DOHH2 (cell line): ENCODE data around the gene ITGB8.

Experiments used
- H3F3A ChIP-seq: fragments of 200-600 bp; sonication (generic), shearing (Covaris generic); 2 replicates; pipeline ENCODE4 v1.6.0; 2016; ENCODE audit warnings: antibody characterized with exemption, mild to moderate bottlenecking; ENCODE audit not compliant: control insufficient read depth, insufficient read depth
- H3K27ac ChIP-seq: fragments of 200-600 bp; sonication (generic); 2 replicates; pipeline ENCODE4 v1.5.1; 2014; ENCODE audit warnings: low read depth, mild to moderate bottlenecking, low read length, moderate library complexity
- H3K27me3 ChIP-seq: fragments of 200-600 bp; sonication (generic); 2 replicates; pipeline ENCODE4 v1.6.1; 2014; ENCODE audit warnings: mild to moderate bottlenecking, low read length, mixed read lengths; ENCODE audit not compliant: control insufficient read depth
- H3K36me3 ChIP-seq: fragments of 200-600 bp; sonication (generic); 2 replicates; pipeline ENCODE4 v1.6.1; 2014; ENCODE audit warnings: mild to moderate bottlenecking, low read length, moderate library complexity, mixed read lengths; ENCODE audit not compliant: control insufficient read depth
- H3K4me1 ChIP-seq: fragments of 200-600 bp; sonication (generic); 2 replicates; pipeline ENCODE4 v1.6.1; 2014; ENCODE audit warnings: mild to moderate bottlenecking, low read length, mixed read lengths; ENCODE audit not compliant: control insufficient read depth
- H3K4me2 ChIP-seq: fragments of 200-600 bp; sonication (generic); 2 replicates; pipeline ENCODE4 v1.6.0; 2014; ENCODE audit warnings: mild to moderate bottlenecking, low read length, moderate library complexity
- H3K4me3 ChIP-seq: fragments of 200-600 bp; sonication (generic); 2 replicates; pipeline ENCODE4 v1.5.1; 2014; ENCODE audit warnings: mild to moderate bottlenecking, low read length, mixed read lengths
- H3K79me2 ChIP-seq: fragments of 200-600 bp; sonication (generic); 2 replicates; pipeline ENCODE4 v1.6.1; 2014; ENCODE audit warnings: mild to moderate bottlenecking, low read length, mixed read lengths; ENCODE audit not compliant: control insufficient read depth
- H3K9me2 ChIP-seq: fragments of 200-600 bp; sonication (generic); replicated peaks from 2 replicates; pipeline ENCODE4 v1.6.1; 2014; ENCODE audit warnings: mild to moderate bottlenecking, low read length, mixed read lengths; ENCODE audit not compliant: control insufficient read depth
- H3K9me3 ChIP-seq: fragments of 200-600 bp; sonication (generic); 2 replicates; pipeline ENCODE4 v1.6.1; 2014; ENCODE audit warnings: antibody characterized with exemption, low read length, mixed read lengths; ENCODE audit not compliant: control insufficient read depth, insufficient read depth
- H4K20me1 ChIP-seq: fragments of 200-600 bp; sonication (generic); 2 replicates; pipeline ENCODE4 v1.6.0; 2014; ENCODE audit warnings: low read depth, mild to moderate bottlenecking, antibody characterized with exemption, low read length, moderate library complexity; ENCODE audit not compliant: control insufficient read depth, insufficient read depth
- EZH2phosphoT487 ChIP-seq: fragments of 200-600 bp; sonication (generic); IDR thresholded peaks from 2 replicates; pipeline ENCODE4 v1.6.1; 2017; ENCODE audit warnings: borderline replicate concordance, mild to moderate bottlenecking, antibody characterized with exemption, low read length, moderate library complexity, mixed read lengths
- TF ChIP-seq, protein P1 (sequence below): fragments of 200-600 bp; sonication (generic); IDR thresholded peaks from one replicate; pipeline ENCODE4 v1.5.1; 2014; ENCODE audit warnings: antibody characterized with exemption, mild to moderate bottlenecking, low read depth, low read length; ENCODE audit not compliant: poor library complexity, severe bottlenecking

Gene ITGB8

DNA sequence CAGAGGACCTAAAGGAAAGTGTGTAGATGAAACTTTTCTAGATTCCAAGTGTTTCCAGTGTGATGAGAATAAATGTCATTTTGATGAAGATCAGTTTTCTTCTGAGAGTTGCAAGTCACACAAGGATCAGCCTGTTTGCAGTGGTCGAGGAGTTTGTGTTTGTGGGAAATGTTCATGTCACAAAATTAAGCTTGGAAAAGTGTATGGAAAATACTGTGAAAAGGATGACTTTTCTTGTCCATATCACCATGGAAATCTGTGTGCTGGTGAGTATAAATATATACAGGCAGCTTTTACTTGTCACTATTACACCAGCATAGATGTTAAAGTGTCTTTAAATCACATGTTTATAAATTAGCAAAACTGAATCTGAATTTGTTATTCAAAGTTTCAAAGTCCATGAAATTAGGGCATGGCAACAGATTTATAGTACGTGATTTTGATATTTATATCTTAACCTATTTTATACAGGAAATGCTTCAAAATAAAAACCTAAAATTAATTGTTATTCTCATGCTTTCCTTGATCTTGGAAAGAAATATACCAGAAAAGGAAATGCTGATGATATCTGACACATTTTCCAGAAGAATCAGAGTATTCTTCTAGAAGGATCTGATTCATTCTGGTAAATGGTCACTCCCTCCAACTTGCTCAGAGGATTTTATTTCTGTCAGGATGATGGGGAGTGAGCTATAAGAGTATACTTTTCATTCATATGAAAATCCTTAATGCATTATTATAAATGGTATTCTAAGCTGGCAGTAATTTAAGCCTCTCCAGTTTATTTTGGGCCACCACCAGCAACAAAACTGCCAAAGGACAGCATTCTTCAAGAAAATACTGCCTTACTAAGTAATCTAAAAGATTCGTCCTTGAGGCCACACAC, 71.4 kb downstream of the ITGB8 start:
- Histone ChIP-seq H3K4me2 (no peak overlapping the region), H3K9me3 (no peaks in the 10 kb centered on the region), H3F3A (no peaks in the 10 kb centered on the region), H3K27ac (no peak overlapping the region), H3K4me1 (no peaks in the 10 kb centered on the region), H3K27me3 (no peaks in the 10 kb centered on the region), H4K20me1 (no peaks in the 10 kb centered on the region), H3K36me3 (no peaks in the 10 kb centered on the region), H3K79me2 (no peaks in the 10 kb centered on the region), H3K9me2 (no peaks in the 10 kb centered on the region), H3K4me3 (no peak overlapping the region)
- no peak for TF ChIP-seq EZH2phosphoT487

DNA sequence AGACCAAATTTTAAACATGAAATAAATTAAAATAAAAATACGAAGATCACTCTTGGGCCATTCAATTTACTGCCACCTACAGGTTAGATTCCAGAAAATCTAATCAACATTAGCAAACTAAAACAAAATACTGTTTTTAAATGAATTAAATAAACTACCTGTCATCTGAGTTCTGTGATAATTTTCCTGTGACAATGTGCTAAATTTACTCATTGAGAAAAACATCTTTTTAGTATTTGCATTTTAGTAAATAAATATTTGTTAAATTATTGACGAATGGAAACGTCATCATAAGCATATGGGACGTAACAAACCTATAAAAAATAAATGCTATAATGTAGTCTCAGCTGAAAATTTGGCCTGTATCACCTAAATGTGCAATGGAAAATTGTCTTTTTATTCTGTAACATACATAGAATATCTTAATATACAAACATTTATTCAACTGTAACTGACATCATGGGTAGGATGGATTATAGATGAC, 72.1 kb downstream of the ITGB8 start:
- TF ChIP-seq, protein P1, sequence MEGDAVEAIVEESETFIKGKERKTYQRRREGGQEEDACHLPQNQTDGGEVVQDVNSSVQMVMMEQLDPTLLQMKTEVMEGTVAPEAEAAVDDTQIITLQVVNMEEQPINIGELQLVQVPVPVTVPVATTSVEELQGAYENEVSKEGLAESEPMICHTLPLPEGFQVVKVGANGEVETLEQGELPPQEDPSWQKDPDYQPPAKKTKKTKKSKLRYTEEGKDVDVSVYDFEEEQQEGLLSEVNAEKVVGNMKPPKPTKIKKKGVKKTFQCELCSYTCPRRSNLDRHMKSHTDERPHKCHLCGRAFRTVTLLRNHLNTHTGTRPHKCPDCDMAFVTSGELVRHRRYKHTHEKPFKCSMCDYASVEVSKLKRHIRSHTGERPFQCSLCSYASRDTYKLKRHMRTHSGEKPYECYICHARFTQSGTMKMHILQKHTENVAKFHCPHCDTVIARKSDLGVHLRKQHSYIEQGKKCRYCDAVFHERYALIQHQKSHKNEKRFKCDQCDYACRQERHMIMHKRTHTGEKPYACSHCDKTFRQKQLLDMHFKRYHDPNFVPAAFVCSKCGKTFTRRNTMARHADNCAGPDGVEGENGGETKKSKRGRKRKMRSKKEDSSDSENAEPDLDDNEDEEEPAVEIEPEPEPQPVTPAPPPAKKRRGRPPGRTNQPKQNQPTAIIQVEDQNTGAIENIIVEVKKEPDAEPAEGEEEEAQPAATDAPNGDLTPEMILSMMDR = peak; percentile 60
- no peak for TF ChIP-seq EZH2phosphoT487
- Histone ChIP-seq H3K4me2 (no peak overlapping the region), H3K36me3 (no peaks in the 10 kb centered on the region), H3K9me2 (no peaks in the 10 kb centered on the region), H3K27ac (no peak overlapping the region), H3K27me3 (no peaks in the 10 kb centered on the region), H3F3A (no peaks in the 10 kb centered on the region), H3K79me2 (no peaks in the 10 kb centered on the region), H4K20me1 (no peaks in the 10 kb centered on the region), H3K4me1 (no peaks in the 10 kb centered on the region), H3K9me3 (no peaks in the 10 kb centered on the region), H3K4me3 (no peak overlapping the region)

DNA sequence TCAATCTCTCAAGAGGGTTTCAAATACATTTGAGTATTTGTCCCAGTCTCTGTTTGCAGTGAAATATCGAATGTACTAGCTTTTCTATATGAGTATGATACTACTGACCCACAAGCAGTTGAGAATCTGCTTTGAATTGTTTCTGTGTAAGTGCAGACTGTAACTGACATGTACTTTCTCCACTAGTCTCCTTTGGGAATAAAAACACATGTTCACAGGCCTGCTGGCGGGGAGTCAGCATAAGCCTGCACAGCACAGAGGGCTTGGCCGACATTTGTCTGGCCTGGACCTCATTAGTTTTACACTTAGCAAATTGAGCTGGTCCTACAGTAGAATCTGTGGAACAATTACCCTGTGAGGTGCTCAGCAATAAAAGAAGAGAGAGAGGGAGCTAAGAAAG, 72.6 kb downstream of the ITGB8 start:
- Histone ChIP-seq H3K4me3 (no peak overlapping the region), H3K27me3 (no peaks in the 10 kb centered on the region), H3K27ac (no peak overlapping the region), H4K20me1 (no peaks in the 10 kb centered on the region), H3F3A (no peaks in the 10 kb centered on the region), H3K4me1 (no peaks in the 10 kb centered on the region), H3K4me2 (no peak overlapping the region), H3K9me3 (no peaks in the 10 kb centered on the region), H3K79me2 (no peaks in the 10 kb centered on the region), H3K36me3 (no peaks in the 10 kb centered on the region), H3K9me2 (no peaks in the 10 kb centered on the region)
- no peak for TF ChIP-seq EZH2phosphoT487
- TF ChIP-seq, protein P1 = no peak

DNA sequence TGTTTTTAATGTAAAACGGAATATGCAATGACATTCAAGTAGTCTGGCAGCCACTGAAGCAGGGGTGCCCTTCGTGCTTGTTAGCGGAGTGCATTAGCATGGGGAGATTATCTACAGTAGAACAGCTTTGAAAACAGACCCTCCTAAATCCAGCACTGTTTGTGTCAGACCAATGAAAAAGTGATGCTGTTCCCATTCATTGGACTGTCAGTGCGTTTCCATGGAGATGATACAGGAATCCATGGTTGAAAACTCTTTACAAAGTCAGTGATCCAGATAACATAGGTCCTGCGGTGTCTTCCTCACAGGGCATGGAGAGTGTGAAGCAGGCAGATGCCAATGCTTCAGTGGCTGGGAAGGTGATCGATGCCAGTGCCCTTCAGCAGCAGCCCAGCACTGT, 73.6 kb downstream of the ITGB8 start:
- no peaks in the 10 kb centered on the region for H3K4me1 ChIP-seq
- no peaks in the 10 kb centered on the region for H4K20me1 ChIP-seq
- H3F3A ChIP-seq = no peaks in the 10 kb centered on the region
- no peaks in the 10 kb centered on the region for H3K27me3 ChIP-seq
- H3K36me3 ChIP-seq = no peaks in the 10 kb centered on the region
- TF ChIP-seq, protein P1 = no peak
- no peak for TF ChIP-seq EZH2phosphoT487
- no peaks in the 10 kb centered on the region for H3K9me2 ChIP-seq
- H3K4me2 ChIP-seq = no peak overlapping the region
- H3K4me3 ChIP-seq = no peak overlapping the region
- H3K79me2 ChIP-seq = no peaks in the 10 kb centered on the region
- H3K9me3 ChIP-seq = no peaks in the 10 kb centered on the region
- H3K27ac ChIP-seq = no peak overlapping the region
